ENCODE data around the gene TWIST1.

TWIST1 gene

GRCh38 chr7:19117091-19117869 lies at the start of gene TWIST1:
Gene TWIST1, minus strand, starts transcription at chr7:19117636. Its CDS starts 315 bp downstream, at chr7:19117321.
- no peak for DNase-seq (ENCODE audit: low read depth)

- no peak for DNase-seq (ENCODE audit: low read depth)
These were observed 44.2 kb upstream of the TWIST1 start for GRCh38 chr7:19161671-19162070.

GRCh38 chr7:19146699-19147098 lies 29.3 kb upstream of the TWIST1 start:
- no peak for DNase-seq (ENCODE audit: low read depth)

- DNase-seq (ENCODE audit: low read depth), result no peak
These were observed 28.1 kb upstream of the TWIST1 start for GRCh38 chr7:19145434-19146115.

GRCh38 chr7:19144661-19145433 lies 27.4 kb upstream of the TWIST1 start, which contains the start of gene FERD3L:
Gene FERD3L, minus strand, starts transcription at chr7:19145421. Its CDS starts 59 bp downstream, at chr7:19145362.
- no peak for DNase-seq (ENCODE audit: low read depth)

GRCh38 chr7:19143881-19144574 lies 26.6 kb upstream of the TWIST1 start:
- DNase-seq (ENCODE audit: low read depth), result no peak

- no peak for DNase-seq (ENCODE audit: low read depth)
These were observed 22.4 kb upstream of the TWIST1 start for GRCh38 chr7:19139706-19140327.

- no peak for DNase-seq (ENCODE audit: low read depth)
These were observed 16.4 kb upstream of the TWIST1 start for GRCh38 chr7:19133886-19134285.

- no peak for DNase-seq (ENCODE audit: low read depth)
These were observed 16.0 kb upstream of the TWIST1 start for GRCh38 chr7:19133390-19133789.

GRCh38 chr7:19128856-19129255 lies 11.4 kb upstream of the TWIST1 start:
- no peak for DNase-seq (ENCODE audit: low read depth)

GRCh38 chr7:19121977-19122588 lies 4.6 kb upstream of the TWIST1 start:
- no peak for DNase-seq (ENCODE audit: low read depth)

GRCh38 chr7:19119870-19120486 lies 2.5 kb upstream of the TWIST1 start:
- DNase-seq (ENCODE audit: low read depth), result no peak

- DNase-seq (ENCODE audit: low read depth), result no peak
These were observed 1.9 kb upstream of the TWIST1 start for GRCh38 chr7:19119372-19119771.

- no peak for DNase-seq (ENCODE audit: low read depth)
These were observed 1.4 kb upstream of the TWIST1 start for GRCh38 chr7:19118636-19119371.

GRCh38 chr7:19117870-19118608 lies 603 bp upstream of the TWIST1 start:
- no peak for DNase-seq (ENCODE audit: low read depth)

- no peak for DNase-seq (ENCODE audit: low read depth)
These were observed 1.0 kb downstream of the TWIST1 start for GRCh38 chr7:19116121-19117090.

- DNase-seq (ENCODE audit: low read depth), result no peak
These were observed 2.9 kb downstream of the TWIST1 start for GRCh38 chr7:19114551-19114855.

GRCh38 chr7:19113855-19114550 lies 3.4 kb downstream of the TWIST1 start:
- no peak for DNase-seq (ENCODE audit: low read depth)
